NCI-H1930 (cell line): ENCODE measurements around the gene ATP6V0A4.
"Not testable (repeated sequence)": the region's sequence is repeated elsewhere in the genome, so short reads cannot be mapped to it uniquely, and the experiment has no call there.

Experiments
- DNase-seq, 2 experiments: peaks; one replicate each; lab custom pipeline; 2025; lab: John Stamatoyannopoulos, UW

Gene ATP6V0A4

GRCh38 chr7:138797715-138798320 is at the start of gene ATP6V0A4, which contains the start of gene TMEM213:
Gene ATP6V0A4 (minus strand): TSS chr7:138798196. CDS start chr7:138771247, 26,949 bp downstream.
Gene TMEM213 (plus strand): TSS chr7:138797994. CDS start chr7:138798105, 111 bp downstream.
- DNase-seq: no peak

- no peak for DNase-seq
These were observed 47.7 kb upstream of the ATP6V0A4 start for GRCh38 chr7:138845711-138846110.

- DNase-seq: no peak
These were observed 45.9 kb upstream of the ATP6V0A4 start for GRCh38 chr7:138843632-138844580.

GRCh38 chr7:138842111-138842510 is 44.1 kb upstream of the ATP6V0A4 start:
- DNase-seq: no peak

- no peak for DNase-seq
These were observed 40.2 kb upstream of the ATP6V0A4 start for GRCh38 chr7:138838166-138838565.

GRCh38 chr7:138837627-138838026 is 39.6 kb upstream of the ATP6V0A4 start:
- no peak for DNase-seq

- DNase-seq: no peak
These were observed 37.1 kb upstream of the ATP6V0A4 start for GRCh38 chr7:138835087-138835486.

- no peak for DNase-seq
These were observed 36.6 kb upstream of the ATP6V0A4 start for GRCh38 chr7:138834583-138834982.

GRCh38 chr7:138833596-138833995 is 35.6 kb upstream of the ATP6V0A4 start:
- no peak for DNase-seq

- no peak for DNase-seq
These were observed 35.0 kb upstream of the ATP6V0A4 start for GRCh38 chr7:138832966-138833365.

- no peak for DNase-seq
These were observed 31.3 kb upstream of the ATP6V0A4 start for GRCh38 chr7:138829335-138829734.

GRCh38 chr7:138828302-138828701 is 30.3 kb upstream of the ATP6V0A4 start:
- no peak for DNase-seq

- DNase-seq: no peak
These were observed 27.2 kb upstream of the ATP6V0A4 start for GRCh38 chr7:138825049-138825721.

- no peak for DNase-seq
These were observed 25.0 kb upstream of the ATP6V0A4 start for GRCh38 chr7:138822867-138823535.

- DNase-seq: no peak
These were observed 23.9 kb upstream of the ATP6V0A4 start for GRCh38 chr7:138821912-138822311.

- no peak for DNase-seq
These were observed 21.6 kb upstream of the ATP6V0A4 start for GRCh38 chr7:138819625-138820024.

- DNase-seq: no peak
These were observed 18.7 kb upstream of the ATP6V0A4 start for GRCh38 chr7:138816650-138817049.

- no peak for DNase-seq
These were observed 16.9 kb upstream of the ATP6V0A4 start for GRCh38 chr7:138814816-138815332.

- no peak for DNase-seq
These were observed 15.9 kb upstream of the ATP6V0A4 start for GRCh38 chr7:138813945-138814344.

- not testable (repeated sequence) for DNase-seq
These were observed 13.3 kb upstream of the ATP6V0A4 start for GRCh38 chr7:138811327-138811726.

- DNase-seq: no peak
These were observed 11.3 kb upstream of the ATP6V0A4 start for GRCh38 chr7:138809346-138809745.

GRCh38 chr7:138804618-138805017 is 6.6 kb upstream of the ATP6V0A4 start:
- no peak for DNase-seq
